Keratinocyte (primary cell): ENCODE results near the gene KLK15. TPM values are rescaled to one million over a fixed set of nuclear protein-coding genes. Genes with fewer than 3 reads are reported as not detected.

ENCODE experiments used
- DNase-seq: peaks from one replicate; pipeline ENCODE4 v3.0.0-alpha.2; 2011; ENCODE audit warnings: low read depth, missing footprints, low spot score
- FAIRE-seq: peaks from 2 replicates; lab custom pipeline; 2011; peaks lifted over from hg19 to GRCh38; lab: Jason Lieb, UNC
- H2AFZ ChIP-seq: 2 replicates; pipeline ENCODE4 v1.6.0; 2012; ENCODE audit warnings: low read length, control low read depth, inconsistent platforms; ENCODE audit not compliant: control insufficient read depth
- H3K27ac ChIP-seq: 2 replicates; pipeline ENCODE4 v1.5.1; 2011; ENCODE audit warnings: low read length; ENCODE audit not compliant: control insufficient read depth, insufficient read depth
- H3K27me3 ChIP-seq: 3 replicates; pipeline ENCODE4 v1.6.0; 2011; ENCODE audit warnings: low read length; ENCODE audit not compliant: control insufficient read depth, insufficient read depth; ENCODE audit errors: extremely low read depth
- H3K36me3 ChIP-seq, 2 experiments: 2 replicates in 1 of 2; 3 replicates in 1 of 2; pipeline ENCODE4 v1.5.1; 2011; ENCODE audit warnings: low read length in 2 of 2, mild to moderate bottlenecking in 1 of 2; ENCODE audit not compliant: control insufficient read depth in 2 of 2, insufficient read depth in 2 of 2; ENCODE audit errors: extremely low read depth in 1 of 2
- H3K4me1 ChIP-seq: 3 replicates; pipeline ENCODE4 v1.5.1; 2011; ENCODE audit warnings: low read length; ENCODE audit not compliant: control insufficient read depth, insufficient read depth; ENCODE audit errors: extremely low read depth
- H3K4me2 ChIP-seq: 3 replicates; pipeline ENCODE4 v1.6.0; 2011; ENCODE audit warnings: low read depth, low read length; ENCODE audit not compliant: control insufficient read depth, insufficient read depth; ENCODE audit errors: extremely low read depth
- H3K4me3 ChIP-seq, 3 experiments: fragments of 200-600 bp in 1 of 3; sonication (generic) in 1 of 3; 2 replicates in 2 of 3; 3 replicates in 1 of 3; pipeline ENCODE4 v1.5.1; 2011 to 2016; ENCODE audit warnings: low read length in 3 of 3, mild to moderate bottlenecking in 3 of 3, control low read depth in 2 of 3, inconsistent platforms in 1 of 3, low read depth in 1 of 3, mixed read lengths in 1 of 3, mixed run types in 1 of 3, moderate library complexity in 1 of 3; ENCODE audit not compliant: control insufficient read depth in 2 of 3, insufficient read depth in 2 of 3; ENCODE audit errors: extremely low read depth in 1 of 3
- H3K79me2 ChIP-seq: 2 replicates; pipeline ENCODE4 v1.6.0; 2012; ENCODE audit warnings: low read length; ENCODE audit not compliant: control insufficient read depth, insufficient read depth
- H3K9ac ChIP-seq: 3 replicates; pipeline ENCODE4 v1.6.0; 2011; ENCODE audit warnings: low read length; ENCODE audit not compliant: control insufficient read depth, insufficient read depth; ENCODE audit errors: extremely low read depth
- H3K9me1 ChIP-seq: 3 replicates; pipeline ENCODE4 v1.6.0; 2011; ENCODE audit warnings: low read length; ENCODE audit not compliant: control insufficient read depth, insufficient read depth; ENCODE audit errors: extremely low read depth
- H3K9me3 ChIP-seq: 2 replicates; pipeline ENCODE4 v1.5.1; 2012; ENCODE audit warnings: low read depth, low read length; ENCODE audit not compliant: control insufficient read depth
- H4K20me1 ChIP-seq: 3 replicates; pipeline ENCODE4 v1.6.0; 2011; ENCODE audit warnings: low read length; ENCODE audit not compliant: control insufficient read depth, insufficient read depth; ENCODE audit errors: extremely low read depth
- EZH2 ChIP-seq: IDR thresholded peaks from one replicate; pipeline ENCODE4 v1.6.1; 2012; ENCODE audit warnings: inconsistent platforms, mild to moderate bottlenecking, low read length, moderate library complexity
- dilution Hi-C: fragments of 300-500 bp; cut with MboI; formaldehyde crosslinking; loops from one replicate; pipeline ENCODE4 v1.7.0; 2020; ENCODE audit warnings: low sequenced_read_pairs; ENCODE audit not compliant: extremely low pct_ligation_motif_present
- polyA plus RNA-seq, 5 experiments: library from polyadenylated mRNA; depleted of rRNA in 3 of 5; stranded (reverse) in 3 of 5; stranded (forward) in 1 of 5; unstranded in 1 of 5; fragments of >200 nt; gene quantifications; 1 replicate in 1 of 5; 2 replicates in 3 of 5; 3 replicates in 1 of 5; pipeline versions ENCODE4 v1.2.1 to v1.2.3, GENCODE V29; 2011 to 2012; ENCODE audit warnings: missing spikeins in 2 of 5, low read depth in 1 of 5, low replicate concordance in 1 of 5
- TF ChIP-seq, protein P1 (sequence below), 3 experiments: IDR thresholded peaks in 1 of 3; conservative IDR thresholded peaks in 1 of 3; optimal IDR thresholded peaks in 1 of 3; 2 replicates in 2 of 3; 3 replicates in 1 of 3; pipeline versions ENCODE3 to v1.5.1; 2011; ENCODE audit warnings: low read length in 3 of 3, mild to moderate bottlenecking in 3 of 3, moderate library complexity in 2 of 3, control low read depth in 1 of 3, inconsistent platforms in 1 of 3; ENCODE audit not compliant: insufficient read depth in 2 of 3; ENCODE audit errors: extremely low read depth in 1 of 3

KLK15 gene
- polyA plus RNA-seq, 1 donor (not counting 4 experiments of a cell fraction or from before 2014, with no cell fraction given) = not detected

DNA sequence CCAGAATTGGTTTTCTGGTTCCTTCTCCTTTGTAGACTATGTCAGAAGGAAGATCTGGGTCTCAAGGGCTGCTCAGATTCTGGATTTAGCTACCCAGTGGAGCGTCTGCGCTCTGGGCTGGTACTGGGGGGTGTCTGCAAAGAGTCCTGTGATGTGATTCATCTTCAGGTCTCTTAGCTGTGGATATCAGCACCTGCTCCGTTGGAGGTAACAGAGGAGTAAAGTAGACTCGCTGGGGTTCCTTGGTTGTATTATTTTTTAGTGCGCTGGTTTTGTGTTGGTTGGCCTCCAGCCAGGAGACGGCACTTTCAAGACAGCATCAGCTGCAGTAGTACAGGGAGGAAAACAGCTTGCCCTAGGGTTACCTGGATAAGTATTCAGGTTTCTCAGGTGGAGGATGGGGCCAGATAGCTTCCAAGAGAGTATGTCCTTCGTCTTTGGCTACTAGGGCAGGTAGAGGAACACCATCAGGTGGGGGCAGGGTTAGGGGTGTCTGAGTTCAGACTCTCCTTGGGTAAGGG, 10.4 kb upstream of the KLK15 start:
- Histone ChIP-seq H2AFZ (no peak overlapping the region), H3K9ac (no peak overlapping the region), H3K27ac (no peak overlapping the region), H3K4me2 (no peak overlapping the region), H3K4me1 (no peaks in the 10 kb centered on the region), H4K20me1 (no peaks in the 10 kb centered on the region), H3K36me3 (no peaks in the 10 kb centered on the region), H3K9me1 (no peaks in the 10 kb centered on the region), H3K9me3 (no peaks in the 10 kb centered on the region), H3K79me2 (no peaks in the 10 kb centered on the region), H3K4me3 (no peak overlapping the region), H3K27me3 (peaks cover 9% of the 10 kb centered on the region)
- TF ChIP-seq, protein P1, sequence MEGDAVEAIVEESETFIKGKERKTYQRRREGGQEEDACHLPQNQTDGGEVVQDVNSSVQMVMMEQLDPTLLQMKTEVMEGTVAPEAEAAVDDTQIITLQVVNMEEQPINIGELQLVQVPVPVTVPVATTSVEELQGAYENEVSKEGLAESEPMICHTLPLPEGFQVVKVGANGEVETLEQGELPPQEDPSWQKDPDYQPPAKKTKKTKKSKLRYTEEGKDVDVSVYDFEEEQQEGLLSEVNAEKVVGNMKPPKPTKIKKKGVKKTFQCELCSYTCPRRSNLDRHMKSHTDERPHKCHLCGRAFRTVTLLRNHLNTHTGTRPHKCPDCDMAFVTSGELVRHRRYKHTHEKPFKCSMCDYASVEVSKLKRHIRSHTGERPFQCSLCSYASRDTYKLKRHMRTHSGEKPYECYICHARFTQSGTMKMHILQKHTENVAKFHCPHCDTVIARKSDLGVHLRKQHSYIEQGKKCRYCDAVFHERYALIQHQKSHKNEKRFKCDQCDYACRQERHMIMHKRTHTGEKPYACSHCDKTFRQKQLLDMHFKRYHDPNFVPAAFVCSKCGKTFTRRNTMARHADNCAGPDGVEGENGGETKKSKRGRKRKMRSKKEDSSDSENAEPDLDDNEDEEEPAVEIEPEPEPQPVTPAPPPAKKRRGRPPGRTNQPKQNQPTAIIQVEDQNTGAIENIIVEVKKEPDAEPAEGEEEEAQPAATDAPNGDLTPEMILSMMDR (optimal IDR thresholded peaks at IDR 0.05 in 1 of 3, IDR thresholded peaks at IDR 0.05 in 1 of 3, conservative IDR thresholded peaks at IDR 0.05 in 1 of 3; ENCODE audit: extremely low read depth in 1 of 3, insufficient read depth in 2 of 3, low read length in 3 of 3) = no peak
- no peak for TF ChIP-seq EZH2
- dilution Hi-C loops = no loop called here
- no peak for DNase-seq
- no peak for FAIRE-seq

DNA sequence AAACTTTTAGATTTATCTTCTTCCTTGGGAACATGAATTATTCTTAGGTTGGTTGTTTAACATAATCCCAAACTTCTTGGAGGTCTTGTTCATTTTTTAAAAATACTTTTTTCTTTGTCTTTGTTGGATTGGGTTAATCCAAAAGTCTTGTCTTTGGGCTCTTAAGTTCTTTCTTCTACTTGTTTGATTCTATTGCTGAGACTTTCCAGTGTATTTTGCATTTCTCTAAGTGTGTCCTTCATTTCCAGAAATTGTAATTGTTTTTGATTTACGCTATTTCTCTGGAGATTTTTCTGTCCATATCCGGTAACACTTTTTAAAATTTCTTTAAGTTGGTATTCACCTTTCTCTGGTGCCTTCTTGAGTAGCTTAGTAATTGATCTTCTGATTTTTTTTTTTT, 9.8 kb upstream of the KLK15 start:
- FAIRE-seq (no peak), DNase-seq (no peak)

More for the DNA sequence above, 9.8 kb upstream of the KLK15 start:
- no peaks in the 10 kb centered on the region for H3K9me1 ChIP-seq
- no peak overlapping the region for H3K27ac ChIP-seq
- no peak overlapping the region for H3K4me2 ChIP-seq
- H3K79me2 ChIP-seq = no peaks in the 10 kb centered on the region
- dilution Hi-C loops = no loop called here
- no peak overlapping the region for H3K4me3 ChIP-seq
- no peaks in the 10 kb centered on the region for H3K9me3 ChIP-seq
- H2AFZ ChIP-seq = no peak overlapping the region
- no peaks in the 10 kb centered on the region for H3K4me1 ChIP-seq
- no peaks in the 10 kb centered on the region for H3K36me3 ChIP-seq
- TF ChIP-seq, protein P1 (optimal IDR thresholded peaks at IDR 0.05 in 1 of 3, IDR thresholded peaks at IDR 0.05 in 1 of 3, conservative IDR thresholded peaks at IDR 0.05 in 1 of 3; ENCODE audit: extremely low read depth in 1 of 3, insufficient read depth in 2 of 3, low read length in 3 of 3) = no peak
- TF ChIP-seq EZH2 = no peak
- no peak overlapping the region for H3K9ac ChIP-seq
- no peaks in the 10 kb centered on the region for H4K20me1 ChIP-seq
- peaks cover 9% of the 10 kb centered on the region for H3K27me3 ChIP-seq
